Measurements from ENCODE around the gene ZNF384. TPM values are rescaled to one million over a fixed set of nuclear protein-coding genes. Genes with fewer than 3 reads are reported as not detected.
"Not testable (repeated sequence)": the region's sequence is repeated elsewhere in the genome, so short reads cannot be mapped to it uniquely, and the experiment has no call there.

ZNF384 gene
- polyA plus RNA-seq, 1 donor (not counting 4 experiments of a cell fraction or from before 2014, with no cell fraction given) = 29.0 TPM

GRCh38 chr12:6708960-6709394, 19.8 kb upstream of the ZNF384 start:
- Histone ChIP-seq H3K36me3 (ENCODE audit: control insufficient read depth in 2 of 2, extremely low read depth in 1 of 2, insufficient read depth in 2 of 2, low read length in 2 of 2) (no peaks in the 10 kb centered on the region), H3K27ac (ENCODE audit: control insufficient read depth, insufficient read depth, low read length) (no peak overlapping the region), H3K9ac (ENCODE audit: control insufficient read depth, extremely low read depth, insufficient read depth, low read length) (no peak overlapping the region), H3K9me1 (ENCODE audit: control insufficient read depth, extremely low read depth, insufficient read depth, low read length) (no peaks in the 10 kb centered on the region), H3K9me3 (ENCODE audit: control insufficient read depth, low read depth, low read length) (no peaks in the 10 kb centered on the region), H2AFZ (ENCODE audit: control insufficient read depth, low read length) (no peak overlapping the region), H3K4me1 (ENCODE audit: control insufficient read depth, extremely low read depth, insufficient read depth, low read length) (no peaks in the 10 kb centered on the region), H3K4me3 (ENCODE audit: control insufficient read depth in 2 of 3, extremely low read depth in 1 of 3, insufficient read depth in 2 of 3, low read depth in 1 of 3, low read length in 3 of 3) (no peak overlapping the region), H4K20me1 (ENCODE audit: control insufficient read depth, extremely low read depth, insufficient read depth, low read length) (no peaks in the 10 kb centered on the region), H3K4me2 (ENCODE audit: control insufficient read depth, extremely low read depth, insufficient read depth, low read depth, low read length) (no peak overlapping the region), H3K27me3 (ENCODE audit: control insufficient read depth, extremely low read depth, insufficient read depth, low read length) (peaks cover 8% of the 10 kb centered on the region), H3K79me2 (ENCODE audit: control insufficient read depth, insufficient read depth, low read length) (no peaks in the 10 kb centered on the region)
- FAIRE-seq (no peak), DNase-seq (ENCODE audit: low read depth, low spot score) (no peak)
- TF ChIP-seq EZH2 (IDR thresholded peaks at IDR 0.05; ENCODE audit: low read length) (no peak), CTCF (optimal IDR thresholded peaks at IDR 0.05 in 1 of 3, IDR thresholded peaks at IDR 0.05 in 1 of 3, conservative IDR thresholded peaks at IDR 0.05 in 1 of 3; ENCODE audit: extremely low read depth in 1 of 3, insufficient read depth in 2 of 3, low read length in 3 of 3) (no peak)
- dilution Hi-C loops (cut with MboI; ENCODE audit: extremely low pct_ligation_motif_present, low sequenced_read_pairs) = no loop called here

GRCh38 chr12:6708351-6708750, 19.2 kb upstream of the ZNF384 start:
- H3K9me3 ChIP-seq (ENCODE audit: control insufficient read depth, low read depth, low read length); H2AFZ ChIP-seq (ENCODE audit: control insufficient read depth, low read length); dilution Hi-C loops (cut with MboI; ENCODE audit: extremely low pct_ligation_motif_present, low sequenced_read_pairs); H3K9me1 ChIP-seq (ENCODE audit: control insufficient read depth, extremely low read depth, insufficient read depth, low read length); DNase-seq (ENCODE audit: low read depth, low spot score); H3K4me3 ChIP-seq (ENCODE audit: control insufficient read depth in 2 of 3, extremely low read depth in 1 of 3, insufficient read depth in 2 of 3, low read depth in 1 of 3, low read length in 3 of 3); H3K4me1 ChIP-seq (ENCODE audit: control insufficient read depth, extremely low read depth, insufficient read depth, low read length); H4K20me1 ChIP-seq (ENCODE audit: control insufficient read depth, extremely low read depth, insufficient read depth, low read length); H3K4me2 ChIP-seq (ENCODE audit: control insufficient read depth, extremely low read depth, insufficient read depth, low read depth, low read length); H3K36me3 ChIP-seq (ENCODE audit: control insufficient read depth in 2 of 2, extremely low read depth in 1 of 2, insufficient read depth in 2 of 2, low read length in 2 of 2); FAIRE-seq; H3K27ac ChIP-seq (ENCODE audit: control insufficient read depth, insufficient read depth, low read length); H3K9ac ChIP-seq (ENCODE audit: control insufficient read depth, extremely low read depth, insufficient read depth, low read length); H3K79me2 ChIP-seq (ENCODE audit: control insufficient read depth, insufficient read depth, low read length): not testable (repeated sequence)
- H3K27me3 ChIP-seq (ENCODE audit: control insufficient read depth, extremely low read depth, insufficient read depth, low read length) = peaks cover 10% of the 10 kb centered on the region

- FAIRE-seq = no peak
- dilution Hi-C loops (cut with MboI; ENCODE audit: extremely low pct_ligation_motif_present, low sequenced_read_pairs) = no loop called here
- no peak overlapping the region for H3K4me2 ChIP-seq (ENCODE audit: control insufficient read depth, extremely low read depth, insufficient read depth, low read depth, low read length)
Observed at GRCh38 chr12:6703631-6704030, 14.5 kb upstream of the ZNF384 start.

More at GRCh38 chr12:6703631-6704030, 14.5 kb upstream of the ZNF384 start:
- Histone ChIP-seq H3K36me3 (ENCODE audit: control insufficient read depth in 2 of 2, extremely low read depth in 1 of 2, insufficient read depth in 2 of 2, low read length in 2 of 2) (no peaks in the 10 kb centered on the region), H3K4me3 (ENCODE audit: control insufficient read depth in 2 of 3, extremely low read depth in 1 of 3, insufficient read depth in 2 of 3, low read depth in 1 of 3, low read length in 3 of 3) (no peak overlapping the region), H3K9me1 (ENCODE audit: control insufficient read depth, extremely low read depth, insufficient read depth, low read length) (no peaks in the 10 kb centered on the region), H3K27ac (ENCODE audit: control insufficient read depth, insufficient read depth, low read length) (no peak overlapping the region), H3K9ac (ENCODE audit: control insufficient read depth, extremely low read depth, insufficient read depth, low read length) (no peak overlapping the region), H3K27me3 (ENCODE audit: control insufficient read depth, extremely low read depth, insufficient read depth, low read length) (peaks cover 42% of the 10 kb centered on the region), H4K20me1 (ENCODE audit: control insufficient read depth, extremely low read depth, insufficient read depth, low read length) (no peaks in the 10 kb centered on the region), H2AFZ (ENCODE audit: control insufficient read depth, low read length) (no peak overlapping the region), H3K79me2 (ENCODE audit: control insufficient read depth, insufficient read depth, low read length) (no peaks in the 10 kb centered on the region), H3K9me3 (ENCODE audit: control insufficient read depth, low read depth, low read length) (no peaks in the 10 kb centered on the region), H3K4me1 (ENCODE audit: control insufficient read depth, extremely low read depth, insufficient read depth, low read length) (peaks cover 3% of the 10 kb centered on the region)
- TF ChIP-seq CTCF (optimal IDR thresholded peaks at IDR 0.05 in 1 of 3, IDR thresholded peaks at IDR 0.05 in 1 of 3, conservative IDR thresholded peaks at IDR 0.05 in 1 of 3; ENCODE audit: extremely low read depth in 1 of 3, insufficient read depth in 2 of 3, low read length in 3 of 3) (no peak), EZH2 (IDR thresholded peaks at IDR 0.05; ENCODE audit: low read length) (no peak)
- no peak for DNase-seq (ENCODE audit: low read depth, low spot score)
